Common myeloid progenitor, CD34-positive (primary cell): ENCODE measurements around the gene MDGA2.

Source experiments
- CTCF ChIA-PET: fragments of 350-600 bp; sonication (Branson Sonifier 250); formaldehyde crosslinking; loops from one replicate; lab custom pipeline; 2021; ENCODE audit warnings: antibody characterized with exemption; lab: Charles Lee
- POLR2A ChIA-PET: fragments of 350-600 bp; sonication (Branson Sonifier 250); formaldehyde crosslinking; loops from one replicate; lab custom pipeline; 2021; ENCODE audit warnings: antibody characterized with exemption; lab: Charles Lee
- DNase-seq, 3 donors: peaks; one replicate each; pipeline versions ENCODE4 v3.0.0 to v3.0.0-alpha.2; 2013
- H3K27ac ChIP-seq, 2 experiments: 1 replicate in 1 of 2; 2 replicates in 1 of 2; pipeline ENCODE4 v1.7.0; 2013; ENCODE audit warnings: inconsistent platforms in 2 of 2, low read length in 2 of 2, mild to moderate bottlenecking in 2 of 2, low read depth in 1 of 2, moderate library complexity in 1 of 2; ENCODE audit not compliant: severe bottlenecking in 2 of 2, insufficient read depth in 1 of 2, poor library complexity in 1 of 2
- H3K27me3 ChIP-seq, 5 experiments: replicated peaks in 2 of 5; 1 replicate in 3 of 5; 2 replicates in 2 of 5; pipeline versions ENCODE4 v1.6.1 to v1.7.0; 2013; ENCODE audit warnings: low read length in 4 of 5, mild to moderate bottlenecking in 2 of 5, moderate library complexity in 2 of 5, inconsistent platforms in 1 of 5; ENCODE audit not compliant: insufficient read depth in 5 of 5, control insufficient read depth in 4 of 5
- H3K36me3 ChIP-seq, 4 experiments: 1 replicate in 2 of 4; 2 replicates in 2 of 4; pipeline versions ENCODE4 v1.6.1 to v1.7.0; 2013; ENCODE audit warnings: low read length in 3 of 4, control low read depth in 1 of 4, mild to moderate bottlenecking in 1 of 4; ENCODE audit not compliant: control insufficient read depth in 4 of 4, insufficient read depth in 4 of 4
- H3K4me1 ChIP-seq, 4 experiments: 1 replicate in 3 of 4; 2 replicates in 1 of 4; pipeline versions ENCODE4 v1.6.1 to v1.7.1; 2013; ENCODE audit warnings: low read length in 3 of 4, mild to moderate bottlenecking in 3 of 4, control low read depth in 1 of 4, inconsistent platforms in 1 of 4, moderate library complexity in 1 of 4; ENCODE audit not compliant: control insufficient read depth in 4 of 4, insufficient read depth in 4 of 4; ENCODE audit errors: control extremely low read depth in 1 of 4
- H3K4me3 ChIP-seq, 7 experiments: 1 replicate in 4 of 7; 2 replicates in 3 of 7; pipeline versions ENCODE4 v1.5.1 to v1.7.0; 2013; ENCODE audit warnings: mild to moderate bottlenecking in 7 of 7, low read length in 6 of 7, moderate library complexity in 6 of 7, inconsistent platforms in 2 of 7, low read depth in 2 of 7, control low read depth in 1 of 7; ENCODE audit not compliant: insufficient read depth in 4 of 7, control insufficient read depth in 1 of 7; ENCODE audit errors: extremely low read depth in 1 of 7
- H3K9me3 ChIP-seq, 5 experiments: 1 replicate in 4 of 5; 2 replicates in 1 of 5; pipeline versions ENCODE4 v1.6.1 to v1.7.1; 2013; ENCODE audit warnings: low read length in 4 of 5, mild to moderate bottlenecking in 2 of 5, inconsistent platforms in 1 of 5, low read depth in 1 of 5, moderate library complexity in 1 of 5; ENCODE audit not compliant: control insufficient read depth in 4 of 5, insufficient read depth in 2 of 5; ENCODE audit errors: control extremely low read depth in 1 of 5
- WGBS: methylation state at CpG from one replicate; pipeline ENCODE4 v1.1.5; 2013; ENCODE audit not compliant: insufficient coverage; 5-methylcytosine and 5-hydroxymethylcytosine counted together

Gene MDGA2

GRCh38 chr14:46989566-46989965 lies 685.8 kb downstream of the MDGA2 start:
- Histone ChIP-seq H3K9me3 (no peaks in the 10 kb centered on the region), H3K4me3 (no peak overlapping the region), H3K4me1 (no peaks in the 10 kb centered on the region), H3K27me3 (no peaks in the 10 kb centered on the region), H3K36me3 (no peaks in the 10 kb centered on the region), H3K27ac (no peak overlapping the region)
- ChIA-PET CTCF (no interaction called here), POLR2A (interaction anchor here (0.6 kb wide), 1 partner anchor 15 kb away, joined by 4 read pairs; no protein-coding TSS in a partner anchor)
- DNase-seq, result no peak

GRCh38 chr14:46988312-46988711 lies 687.1 kb downstream of the MDGA2 start:
- 100% methylated on average over 3 of the region's 4 CpGs for WGBS
- no peak overlapping the region for H3K27ac ChIP-seq
- ChIA-PET POLR2A (no interaction called here), CTCF (interaction anchor here (1.1 kb wide), 1 partner anchor 9 kb away, joined by 3 read pairs; no protein-coding TSS in a partner anchor)
- no peaks in the 10 kb centered on the region for H3K4me1 ChIP-seq
- no peaks in the 10 kb centered on the region for H3K27me3 ChIP-seq
- H3K36me3 ChIP-seq, result no peaks in the 10 kb centered on the region
- H3K9me3 ChIP-seq, result no peaks in the 10 kb centered on the region
- no peak overlapping the region for H3K4me3 ChIP-seq
- DNase-seq, result no peak

- ChIA-PET POLR2A (no interaction called here), CTCF (no interaction called here)
- Histone ChIP-seq H3K9me3 (no peaks in the 10 kb centered on the region), H3K36me3 (no peaks in the 10 kb centered on the region), H3K4me3 (no peak overlapping the region), H3K27me3 (no peaks in the 10 kb centered on the region), H3K27ac (no peak overlapping the region), H3K4me1 (no peaks in the 10 kb centered on the region)
- 100% methylated on average over 2 of the region's 6 CpGs for WGBS
- no peak for DNase-seq
Observed at GRCh38 chr14:46985529-46986380, 689.6 kb downstream of the MDGA2 start.

GRCh38 chr14:46973295-46973694 lies 702.1 kb downstream of the MDGA2 start:
- Histone ChIP-seq H3K4me1 (no peaks in the 10 kb centered on the region), H3K36me3 (no peaks in the 10 kb centered on the region), H3K4me3 (no peak overlapping the region), H3K9me3 (no peaks in the 10 kb centered on the region), H3K27ac (no peak overlapping the region), H3K27me3 (no peaks in the 10 kb centered on the region)
- WGBS, result no CpG with 5 or more reads among the region's 2 CpGs
- ChIA-PET POLR2A (no interaction called here), CTCF (interaction anchor here (0.7 kb wide), 1 partner anchor 138 kb away, joined by 3 read pairs; no protein-coding TSS in a partner anchor)
- DNase-seq, result no peak

GRCh38 chr14:46964378-46964777 lies 711.0 kb downstream of the MDGA2 start:
- Histone ChIP-seq H3K27me3 (no peaks in the 10 kb centered on the region), H3K4me1 (no peaks in the 10 kb centered on the region), H3K9me3 (peaks cover 0 to 2% (median 0%) of the 10 kb centered on the region in 5 experiments), H3K36me3 (no peaks in the 10 kb centered on the region), H3K27ac (no peak overlapping the region), H3K4me3 (no peak overlapping the region)
- ChIA-PET CTCF (no interaction called here), POLR2A (no interaction called here)
- DNase-seq, result no peak
- 100% methylated on average over 2 of the region's 3 CpGs for WGBS

GRCh38 chr14:46951103-46951502 lies 724.3 kb downstream of the MDGA2 start:
- Histone ChIP-seq H3K9me3 (no peaks in the 10 kb centered on the region), H3K4me1 (no peaks in the 10 kb centered on the region), H3K27ac (no peak overlapping the region), H3K36me3 (no peaks in the 10 kb centered on the region), H3K4me3 (no peak overlapping the region), H3K27me3 (no peaks in the 10 kb centered on the region)
- POLR2A ChIA-PET, result no interaction called here
- CTCF ChIA-PET, result no interaction called here
- WGBS, result 83% methylated on average over 1 of the region's 2 CpGs
- DNase-seq, result no peak

- CTCF ChIA-PET, result no interaction called here
- H3K4me1 ChIP-seq, result no peaks in the 10 kb centered on the region
- POLR2A ChIA-PET, result no interaction called here
- 100% methylated on average over 2 of the region's 5 CpGs for WGBS
- H3K27me3 ChIP-seq, result no peaks in the 10 kb centered on the region
- no peak overlapping the region for H3K4me3 ChIP-seq
- no peak overlapping the region for H3K27ac ChIP-seq
- peaks cover 0 to 4% (median 0%) of the 10 kb centered on the region in 5 experiments for H3K9me3 ChIP-seq
- DNase-seq, result no peak
- no peaks in the 10 kb centered on the region for H3K36me3 ChIP-seq
Observed at GRCh38 chr14:46940611-46941010, 734.8 kb downstream of the MDGA2 start.
